NK-92 (cell line): ENCODE results near the gene PANK3.
"Not testable (repeated sequence)": the region's sequence is repeated elsewhere in the genome, so short reads cannot be mapped to it uniquely, and the experiment has no call there.

ENCODE experiments used
- DNase-seq: peaks from one replicate; lab custom pipeline; 2025; ENCODE audit not compliant: unreplicated experiment; lab: John Stamatoyannopoulos, UW

PANK3 gene

GRCh38 chr5:168553377-168554130, 25.6 kb downstream of the PANK3 start:
- no peak for DNase-seq

- DNase-seq: no peak
Measured at GRCh38 chr5:168552146-168552545, 27.0 kb downstream of the PANK3 start.

- DNase-seq: no peak
Measured at GRCh38 chr5:168550656-168551055, 28.5 kb downstream of the PANK3 start.

GRCh38 chr5:168549554-168549953, 29.6 kb downstream of the PANK3 start:
- no peak for DNase-seq

- no peak for DNase-seq
Measured at GRCh38 chr5:168537176-168537575, 42.0 kb downstream of the PANK3 start.

- not testable (repeated sequence) for DNase-seq
Measured at GRCh38 chr5:168534351-168534750, 44.8 kb downstream of the PANK3 start.

- DNase-seq: no peak
Measured at GRCh38 chr5:168531987-168532864, 46.9 kb downstream of the PANK3 start.

GRCh38 chr5:168531191-168531590, 48.0 kb downstream of the PANK3 start:
- DNase-seq: no peak

- DNase-seq: no peak
Measured at GRCh38 chr5:168530621-168531150, 48.5 kb downstream of the PANK3 start.

GRCh38 chr5:168529374-168530234, 49.6 kb downstream of the PANK3 start:
- no peak for DNase-seq

GRCh38 chr5:168528521-168529373, 50.4 kb downstream of the PANK3 start, which contains the start of gene FBLL1:
Gene FBLL1 (plus strand): TSS chr5:168529305. CDS start chr5:168529505, 200 bp downstream.
- DNase-seq: no peak

- DNase-seq: no peak
Measured at GRCh38 chr5:168527756-168528295, 51.3 kb downstream of the PANK3 start.

GRCh38 chr5:168525856-168526255, 53.3 kb downstream of the PANK3 start:
- no peak for DNase-seq

GRCh38 chr5:168513861-168514428, 65.2 kb downstream of the PANK3 start:
- no peak for DNase-seq

GRCh38 chr5:168502563-168503237, 76.5 kb downstream of the PANK3 start:
- no peak for DNase-seq
